Right renal pelvis (tissue), 4 donors: ENCODE measurements around the gene ZMYND11. TPM values are rescaled to one million over a fixed set of nuclear protein-coding genes. Genes with fewer than 3 reads are reported as not detected.
"Not testable (repeated sequence)": the region's sequence is repeated elsewhere in the genome, so short reads cannot be mapped to it uniquely, and the experiment has no call there.

Experiments used
- DNase-seq, 4 donors: peaks; one replicate each; pipeline ENCODE4 v3.0.0-alpha.2; 2013; ENCODE audit warnings: low read depth in 4 of 4, low spot score in 3 of 4, missing footprints in 1 of 4
- polyA plus RNA-seq, 4 donors: library from polyadenylated mRNA; unstranded; fragments of 120-200 nt; gene quantifications; one replicate each; pipeline ENCODE4 v1.2.1, GENCODE V29; 2013; ENCODE audit not compliant: insufficient read length in 4 of 4

ZMYND11 gene
- polyA plus RNA-seq, 4 donors, result 85.4 to 119 (median 112) TPM

DNA sequence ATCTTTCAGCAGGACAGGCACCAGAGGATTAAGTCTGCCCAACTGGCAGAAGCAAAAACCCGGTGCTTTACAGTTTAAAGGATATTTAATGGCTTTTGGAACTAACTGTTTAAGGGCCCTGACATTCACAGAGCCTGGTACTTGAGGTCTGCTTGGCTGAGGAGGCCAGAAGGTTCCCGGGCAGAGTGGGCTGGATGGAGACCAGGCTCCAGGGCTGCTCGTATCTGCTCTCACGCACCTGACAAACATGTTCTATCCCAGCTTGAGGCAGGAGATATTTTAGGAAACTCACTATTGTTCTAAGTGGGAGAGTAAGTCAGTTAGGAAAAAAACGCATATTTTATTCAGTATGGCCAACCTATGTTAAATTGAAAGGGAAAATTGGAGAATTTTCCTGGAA, 143.5 kb downstream of the ZMYND11 start:
- no peak for DNase-seq

DNA sequence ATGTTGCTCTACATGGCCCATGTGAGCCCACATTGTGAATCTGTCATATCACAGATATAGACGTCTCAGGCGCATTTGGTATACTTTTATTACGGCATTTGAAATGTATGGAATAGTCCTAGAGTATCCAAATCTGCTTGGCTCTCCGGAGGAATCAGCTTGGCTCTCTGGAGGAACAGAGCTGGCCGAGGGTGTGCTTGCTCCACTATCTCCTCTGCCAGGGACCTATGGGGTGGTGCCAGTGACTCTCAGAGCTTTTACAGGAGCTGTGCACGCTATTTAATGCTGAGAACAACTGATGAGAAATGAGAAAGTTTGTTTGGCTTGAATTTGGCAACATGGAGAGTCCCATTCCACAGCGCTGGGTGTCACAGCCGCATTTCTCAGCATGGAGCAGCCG, 144.0 kb downstream of the ZMYND11 start:
- DNase-seq, result no peak

- DNase-seq, result no peak
Measured at GRCh38 chr10:279655-280054, 144.4 kb downstream of the ZMYND11 start.

DNA sequence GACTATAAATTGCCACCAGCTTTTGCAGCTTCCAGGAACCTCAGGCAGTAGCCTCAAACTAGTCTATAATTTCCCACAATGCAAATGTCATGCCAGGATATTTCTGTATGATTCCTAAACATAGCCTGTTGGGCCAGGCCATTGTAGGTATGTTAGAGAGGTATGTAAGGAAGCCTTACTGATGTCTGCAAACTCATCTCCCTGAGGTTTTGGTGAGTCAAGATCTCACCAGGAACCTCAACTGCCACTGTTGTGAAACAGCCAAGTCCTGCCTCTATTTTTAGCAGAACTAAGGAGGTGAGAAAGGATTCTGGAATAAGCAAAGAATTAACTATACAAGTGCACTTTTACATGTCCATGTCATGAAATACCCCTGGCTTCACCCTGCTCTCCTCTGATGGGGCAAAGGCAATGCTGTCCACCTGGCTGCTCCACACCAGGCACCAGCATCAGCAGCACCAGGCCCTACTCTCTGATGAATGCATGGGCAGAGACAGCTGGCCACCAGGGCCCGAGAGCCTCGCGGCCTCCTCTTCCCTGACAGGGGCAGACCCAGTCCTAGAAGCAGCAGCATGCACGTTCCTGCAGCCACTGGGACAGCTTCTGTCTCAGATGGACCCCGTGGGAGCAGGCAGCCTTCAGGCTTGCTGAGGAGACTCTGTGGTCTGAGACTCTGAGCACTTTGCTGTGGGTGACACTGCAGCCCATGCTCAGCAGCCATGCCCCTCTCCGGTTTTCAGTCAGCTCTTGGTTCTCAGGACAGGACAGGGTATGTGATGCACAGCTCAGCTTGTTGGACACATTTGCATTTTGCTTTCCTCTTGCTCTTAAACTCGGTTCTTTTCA, 147.3 kb downstream of the ZMYND11 start:
- no peak for DNase-seq

DNA sequence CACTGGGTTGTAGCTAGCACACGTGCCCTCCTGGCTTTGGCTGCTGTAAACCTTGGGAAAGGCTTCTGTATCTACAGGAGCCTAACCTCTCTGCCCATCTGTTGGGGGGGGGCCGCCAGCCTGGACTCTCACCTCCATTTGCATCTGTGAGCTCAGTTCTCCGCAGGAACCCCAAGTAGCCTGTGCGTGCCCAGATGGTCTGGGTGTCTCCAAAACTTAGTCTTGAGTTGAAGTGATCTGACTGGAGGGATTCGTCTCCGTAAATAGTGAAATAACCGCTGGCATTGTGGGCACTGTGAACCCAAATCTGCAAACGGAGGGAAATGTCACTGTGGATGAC, 147.9 kb downstream of the ZMYND11 start:
- DNase-seq, result no peak

DNA sequence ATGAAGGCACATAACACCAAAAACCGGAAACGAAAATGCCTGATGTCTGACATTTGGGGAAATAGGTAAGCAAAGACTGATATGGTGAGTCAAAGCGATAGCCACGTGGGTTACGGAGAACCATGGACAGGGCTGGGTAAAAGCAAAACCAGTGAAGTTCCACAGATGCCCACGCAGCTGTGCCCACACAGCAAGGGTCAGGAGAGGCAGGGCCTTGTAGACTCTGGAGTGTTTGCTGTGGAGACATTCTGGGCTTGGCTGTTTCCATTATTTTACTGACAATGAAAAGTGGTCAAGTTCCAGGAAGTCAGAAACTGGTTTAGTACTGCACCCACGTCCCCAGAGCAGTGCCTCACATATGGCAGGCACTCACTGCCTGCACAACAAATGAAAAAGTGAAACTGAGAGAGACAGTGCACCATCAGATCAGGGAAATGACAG, 148.7 kb downstream of the ZMYND11 start:
- no peak for DNase-seq

GRCh38 chr10:285216-285615, 150.0 kb downstream of the ZMYND11 start:
- DNase-seq, result no peak

DNA sequence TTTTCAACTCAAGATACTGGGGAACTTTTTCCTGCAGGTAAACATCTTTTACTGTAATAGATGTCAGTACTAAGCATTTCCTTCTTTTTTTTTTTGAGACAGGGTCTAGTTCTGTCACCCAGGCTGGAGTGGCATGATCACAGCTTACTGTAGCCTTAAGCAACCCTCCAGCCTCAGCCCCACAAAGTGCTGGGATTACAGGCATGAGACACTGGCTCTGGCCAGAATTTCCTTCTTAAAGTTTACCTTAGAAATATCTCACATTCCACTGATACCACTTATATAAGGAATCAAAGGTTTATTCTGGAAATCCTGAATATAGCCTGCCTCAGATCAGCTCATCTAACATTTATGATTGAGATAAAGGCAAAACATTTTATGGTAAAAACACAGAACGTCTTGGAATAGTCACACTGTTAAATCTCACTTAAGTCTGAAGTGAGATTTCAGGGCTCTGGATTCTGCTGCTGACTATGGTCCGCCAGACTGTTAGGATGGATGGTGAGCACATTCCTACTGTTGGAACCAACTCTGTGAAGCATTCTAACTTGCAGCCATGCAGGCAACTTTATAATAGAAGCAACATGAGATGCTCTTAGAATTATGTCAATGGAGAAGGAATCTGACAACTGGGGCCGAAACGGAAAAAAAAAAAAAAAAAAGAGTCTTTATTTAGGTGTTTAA, 151.9 kb downstream of the ZMYND11 start:
- DNase-seq, result no peak

- no peak for DNase-seq
Measured at GRCh38 chr10:287814-288213, 152.6 kb downstream of the ZMYND11 start.

DNA sequence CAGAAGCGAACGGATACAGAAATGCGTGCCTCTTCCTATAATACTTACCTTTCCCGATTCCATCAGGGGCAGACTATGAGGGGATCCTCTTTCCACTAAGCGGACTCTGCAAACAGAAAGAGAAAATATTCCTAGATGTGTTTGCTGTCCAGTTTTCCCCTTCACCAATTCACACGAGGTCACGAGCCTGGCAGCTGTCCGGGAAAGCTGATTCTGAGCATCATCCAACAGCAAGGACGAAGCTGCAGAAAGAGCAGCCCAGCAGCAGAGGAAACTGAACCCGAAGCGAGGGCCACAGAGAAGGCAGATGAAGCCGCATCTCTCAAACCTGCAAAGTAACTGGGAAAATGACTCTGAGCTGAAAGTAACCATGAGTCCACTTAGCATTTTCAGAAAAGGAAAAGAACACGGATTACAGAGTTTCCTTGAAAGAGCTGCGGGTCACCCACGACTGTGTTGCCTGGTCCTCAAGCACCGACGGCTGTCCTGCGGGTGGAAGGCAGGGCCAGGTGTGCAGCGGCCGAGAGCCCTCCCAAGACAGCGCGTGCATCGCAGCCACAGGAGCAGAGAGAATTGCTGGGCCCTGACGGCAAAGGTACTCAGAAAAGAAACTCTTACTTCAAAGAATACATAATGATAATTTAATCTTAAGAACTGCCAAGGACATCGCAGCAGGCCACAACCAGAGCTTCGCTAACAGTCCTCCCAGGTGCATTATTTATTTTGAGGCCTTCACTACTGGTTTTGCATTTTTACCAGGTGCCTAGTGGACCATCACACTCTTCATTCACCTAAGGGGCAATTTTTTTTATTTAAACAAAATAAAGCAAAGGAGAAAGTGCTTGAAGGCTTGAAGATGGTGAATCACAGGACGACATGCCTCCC, 153.3 kb downstream of the ZMYND11 start:
- no peak for DNase-seq

- no peak for DNase-seq
Measured at GRCh38 chr10:289581-289980, 154.3 kb downstream of the ZMYND11 start.

DNA sequence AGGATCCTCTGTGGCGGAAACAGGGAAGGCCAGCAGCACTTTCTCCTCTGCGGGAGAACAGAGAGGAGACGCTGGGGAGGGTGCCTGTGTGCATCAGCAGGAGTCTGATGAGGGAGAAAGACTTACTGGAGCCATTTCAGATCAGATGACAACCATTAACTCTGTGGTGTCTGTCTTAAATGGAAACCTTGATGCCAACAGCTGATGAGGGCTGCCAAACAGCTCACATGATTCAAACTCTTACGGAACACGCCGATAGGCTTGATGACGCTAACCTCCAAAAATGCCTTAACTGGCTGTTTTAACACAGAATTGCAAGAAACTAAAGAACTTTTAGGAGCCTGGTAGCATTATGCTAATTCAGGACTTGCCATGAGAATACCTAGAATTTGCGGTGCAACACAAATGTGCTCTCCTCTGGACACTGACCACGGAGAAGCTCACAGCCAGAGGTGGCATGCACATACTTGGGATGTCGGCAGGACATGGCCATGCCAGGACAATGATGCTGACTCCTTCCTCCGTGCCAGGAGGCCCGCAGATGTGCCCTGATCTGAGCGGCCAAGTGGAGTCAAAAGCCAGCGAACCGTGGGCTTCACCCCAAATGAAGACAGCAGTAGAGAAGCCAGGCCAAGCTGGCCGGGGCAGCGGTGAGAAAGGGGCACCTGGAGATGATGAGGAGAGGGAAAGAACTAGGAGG, 154.9 kb downstream of the ZMYND11 start:
- no peak for DNase-seq

DNA sequence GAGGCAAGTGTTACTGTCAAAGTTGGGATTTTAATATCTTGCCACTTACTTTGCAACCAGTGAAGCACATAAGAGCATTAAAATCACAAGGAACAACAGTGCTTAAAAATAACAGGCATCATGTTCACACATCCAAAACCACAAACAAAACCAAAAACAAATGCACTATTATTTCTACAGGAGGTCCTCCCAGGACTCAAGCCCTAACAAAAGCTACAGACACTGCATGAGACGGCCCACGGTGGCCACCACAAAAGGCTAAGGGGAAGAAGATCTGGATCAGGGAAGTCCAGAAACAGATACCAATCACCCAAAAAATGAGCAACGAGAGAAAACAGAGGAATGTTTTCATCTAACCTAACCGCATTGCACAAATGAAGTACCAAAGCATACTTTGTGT, 158.4 kb downstream of the ZMYND11 start:
- DNase-seq, result no peak

- no peak for DNase-seq
Measured at GRCh38 chr10:297567-297966, 162.3 kb downstream of the ZMYND11 start.

DNA sequence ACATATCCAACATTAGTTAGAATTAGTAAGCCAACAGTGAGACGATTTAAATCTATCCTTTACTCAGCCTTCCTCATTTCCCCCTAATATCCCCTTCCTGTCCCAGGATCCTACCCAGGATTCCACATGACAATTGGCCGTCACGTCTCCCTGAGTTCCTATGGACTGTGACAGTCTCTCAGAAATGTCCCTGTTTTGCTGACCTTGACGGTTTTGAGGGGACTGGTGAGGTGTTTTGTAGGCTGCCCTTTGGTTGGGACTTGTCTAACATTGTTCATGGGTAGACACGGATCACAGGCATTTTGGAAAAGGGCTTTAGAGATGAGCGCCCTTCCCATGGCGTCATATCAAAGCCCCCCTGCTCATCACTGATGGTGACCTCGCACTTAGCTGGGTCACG, 162.8 kb downstream of the ZMYND11 start:
- no peak for DNase-seq

- no peak for DNase-seq
Measured at GRCh38 chr10:299512-299911, 164.3 kb downstream of the ZMYND11 start.

GRCh38 chr10:299969-300368, 164.7 kb downstream of the ZMYND11 start:
- no peak for DNase-seq

DNA sequence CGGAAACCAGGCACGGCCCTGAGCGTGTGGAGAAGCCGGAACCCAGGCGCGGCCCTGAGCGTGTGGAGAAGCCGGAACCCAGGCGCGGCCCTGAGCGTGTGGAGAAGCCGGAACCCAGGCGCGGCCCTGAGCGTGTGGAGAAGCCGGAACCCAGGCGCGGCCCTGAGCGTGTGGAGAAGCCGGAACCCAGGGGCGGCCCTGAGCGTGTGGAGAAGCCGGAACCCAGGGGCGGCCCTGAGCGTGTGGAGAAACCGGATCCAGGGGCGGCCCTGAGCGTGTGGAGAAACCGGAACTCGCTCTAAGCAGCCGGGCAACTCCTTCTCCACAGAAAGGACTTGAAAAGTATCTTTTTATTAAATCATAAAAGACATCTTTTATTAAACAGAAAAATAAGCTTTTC, 165.3 kb downstream of the ZMYND11 start:
- not testable (repeated sequence) for DNase-seq

DNA sequence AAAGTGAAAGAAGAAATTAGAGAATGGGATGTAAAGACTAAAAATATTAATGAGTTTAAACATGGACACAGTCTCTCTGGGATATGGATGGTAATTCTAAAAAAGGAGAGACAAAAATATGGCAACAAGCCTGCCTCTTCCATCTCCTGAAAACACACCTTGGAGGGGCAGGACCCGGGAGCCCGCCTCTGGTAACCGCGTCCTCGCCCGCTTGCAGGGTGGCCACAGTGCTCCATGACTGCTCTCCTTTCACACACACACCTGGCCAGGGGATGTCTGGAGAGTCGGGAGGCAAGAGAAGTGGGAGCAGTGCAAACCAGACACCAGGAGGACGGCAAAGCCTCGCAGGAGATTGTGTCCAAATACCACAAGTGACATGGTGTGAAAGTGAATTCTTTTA, 166.3 kb downstream of the ZMYND11 start:
- DNase-seq, result no peak
